Fibroblast of lung (primary cell): ENCODE measurements around the gene OR6C1.

Source experiments
- EZH2 ChIP-seq: IDR thresholded peaks from 2 replicates; pipeline ENCODE4 v1.5.1; 2012; ENCODE audit warnings: low read length, control low read depth, mild to moderate bottlenecking; ENCODE audit errors: missing control alignments
- TF ChIP-seq, protein P1 (sequence below), 2 donors: IDR thresholded peaks in 1 of 2; conservative IDR thresholded peaks in 1 of 2; 1 replicate in 1 of 2; 2 replicates in 1 of 2; pipeline ENCODE4 v1.5.1; 2011 to 2012; ENCODE audit warnings: low read length in 2 of 2, control low read depth in 1 of 2, inconsistent platforms in 1 of 2, low read depth in 1 of 2, mild to moderate bottlenecking in 1 of 2

DNA sequence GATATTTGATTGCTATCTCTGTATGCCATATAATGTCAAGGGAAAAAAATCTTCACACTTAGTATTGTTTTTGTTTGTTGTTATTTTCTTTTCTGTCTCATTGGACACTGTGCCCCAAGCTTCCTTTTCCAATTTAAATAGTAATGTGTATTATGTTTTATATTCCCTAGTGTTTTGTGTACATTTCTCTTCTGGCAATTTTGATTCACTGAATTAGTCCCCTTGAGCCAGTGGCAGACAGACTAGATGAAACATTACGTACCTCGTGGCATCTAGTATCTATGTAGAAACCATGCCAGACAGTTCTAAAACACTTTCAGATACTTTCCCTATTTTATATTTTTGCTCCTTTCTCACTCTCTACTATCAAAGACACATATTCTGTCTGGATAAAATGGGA, at the start of gene OR6C1:
- TF ChIP-seq, protein P1, sequence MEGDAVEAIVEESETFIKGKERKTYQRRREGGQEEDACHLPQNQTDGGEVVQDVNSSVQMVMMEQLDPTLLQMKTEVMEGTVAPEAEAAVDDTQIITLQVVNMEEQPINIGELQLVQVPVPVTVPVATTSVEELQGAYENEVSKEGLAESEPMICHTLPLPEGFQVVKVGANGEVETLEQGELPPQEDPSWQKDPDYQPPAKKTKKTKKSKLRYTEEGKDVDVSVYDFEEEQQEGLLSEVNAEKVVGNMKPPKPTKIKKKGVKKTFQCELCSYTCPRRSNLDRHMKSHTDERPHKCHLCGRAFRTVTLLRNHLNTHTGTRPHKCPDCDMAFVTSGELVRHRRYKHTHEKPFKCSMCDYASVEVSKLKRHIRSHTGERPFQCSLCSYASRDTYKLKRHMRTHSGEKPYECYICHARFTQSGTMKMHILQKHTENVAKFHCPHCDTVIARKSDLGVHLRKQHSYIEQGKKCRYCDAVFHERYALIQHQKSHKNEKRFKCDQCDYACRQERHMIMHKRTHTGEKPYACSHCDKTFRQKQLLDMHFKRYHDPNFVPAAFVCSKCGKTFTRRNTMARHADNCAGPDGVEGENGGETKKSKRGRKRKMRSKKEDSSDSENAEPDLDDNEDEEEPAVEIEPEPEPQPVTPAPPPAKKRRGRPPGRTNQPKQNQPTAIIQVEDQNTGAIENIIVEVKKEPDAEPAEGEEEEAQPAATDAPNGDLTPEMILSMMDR (conservative IDR thresholded peaks at IDR 0.05 in 1 of 2, IDR thresholded peaks at IDR 0.05 in 1 of 2; ENCODE audit: low read depth in 1 of 2, low read length in 2 of 2): no peak
- TF ChIP-seq EZH2: no peak
